NOMO-1 treated with dmso at 0.1 percent for 144 hours (cell line): ENCODE measurements around the gene DCST1.

Experiments used
- DNase-seq: peaks from one replicate; lab custom pipeline; 2025; ENCODE audit not compliant: unreplicated experiment; lab: John Stamatoyannopoulos, UW

Gene DCST1

DNA sequence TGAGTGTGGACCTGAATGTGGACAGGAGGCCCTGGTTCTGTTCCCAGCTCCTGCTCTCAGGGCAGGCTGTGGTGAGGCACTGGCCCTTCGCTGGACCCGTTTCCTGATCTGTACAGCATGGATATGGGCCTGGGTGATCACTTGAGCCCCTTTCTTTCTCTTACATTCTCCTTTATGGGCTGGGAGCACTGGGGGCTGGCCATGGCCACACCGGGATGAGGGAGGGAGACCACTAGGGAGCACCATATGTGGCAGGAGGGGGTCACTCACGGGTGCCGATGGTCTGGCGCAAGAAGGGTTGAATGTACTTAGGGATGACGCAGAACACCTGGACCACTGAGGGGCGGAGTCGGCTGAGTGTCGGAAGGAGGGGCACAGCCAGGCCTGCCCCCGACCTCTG is 2.7 kb upstream of the DCST1 start:
- no peak for DNase-seq

DNA sequence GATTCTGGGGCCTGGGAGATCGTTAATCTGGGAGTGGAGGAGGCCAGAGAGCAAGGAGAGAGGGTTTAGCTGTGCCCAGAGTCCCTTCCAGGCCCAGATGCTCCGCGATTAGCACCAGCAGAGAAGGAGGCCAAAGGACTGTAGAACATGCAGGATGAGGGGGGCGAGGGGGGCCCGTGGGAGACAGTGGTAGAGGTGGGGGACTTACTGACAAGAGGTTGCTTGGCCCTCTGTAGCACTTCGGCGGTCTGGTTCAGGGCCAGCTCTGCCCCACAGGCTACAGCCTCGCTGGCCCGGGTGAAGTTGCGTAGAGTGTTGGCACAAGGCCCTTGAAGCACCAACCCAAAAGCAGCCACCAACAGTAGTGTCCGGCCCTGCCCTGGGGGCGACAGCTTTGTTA is 738 bp upstream of the DCST1 start:
- DNase-seq: no peak

DNA sequence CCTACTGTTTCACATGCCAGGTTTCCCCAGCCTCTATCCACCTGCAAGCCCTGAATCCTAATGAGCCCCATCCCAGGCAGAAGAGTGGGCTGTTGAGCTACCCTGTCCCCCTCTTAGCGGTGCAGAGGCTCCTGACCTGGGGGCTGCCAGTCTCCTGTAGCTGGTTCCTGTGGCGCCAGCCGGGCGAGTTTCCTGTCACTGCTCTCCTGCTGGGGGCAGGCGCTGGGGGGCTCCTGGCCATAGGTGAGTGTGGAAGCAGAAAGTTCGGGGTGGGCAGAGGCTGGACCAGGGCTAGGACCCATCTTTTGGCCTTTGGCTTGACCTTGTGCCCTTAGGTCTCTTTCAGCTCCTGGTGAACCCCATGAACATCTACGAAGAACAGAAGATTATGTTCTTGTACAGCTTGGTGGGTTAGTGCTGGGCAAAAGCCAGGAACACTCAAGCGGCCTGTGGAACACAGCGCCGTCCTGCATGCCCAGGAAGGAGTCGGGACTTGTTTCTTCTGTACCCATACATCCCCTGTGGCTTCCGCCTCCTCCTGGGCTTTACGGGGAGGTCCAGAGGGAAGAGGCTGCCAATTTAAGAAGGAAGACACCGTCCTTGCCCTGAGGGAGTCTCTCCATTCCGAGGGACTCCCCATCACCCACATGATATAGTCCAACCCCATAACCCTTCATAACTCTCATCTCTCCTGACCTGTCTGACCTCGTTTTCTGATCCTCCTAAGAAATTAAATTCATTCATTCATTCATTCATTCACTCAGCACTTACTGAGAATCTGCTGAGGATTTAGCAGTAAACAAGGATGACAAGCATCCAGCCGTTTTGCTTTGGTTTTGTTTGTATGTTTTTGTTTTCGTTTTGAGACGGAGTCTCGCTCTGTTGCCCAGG is 939 bp downstream of the DCST1 start:
- no peak for DNase-seq

DNA sequence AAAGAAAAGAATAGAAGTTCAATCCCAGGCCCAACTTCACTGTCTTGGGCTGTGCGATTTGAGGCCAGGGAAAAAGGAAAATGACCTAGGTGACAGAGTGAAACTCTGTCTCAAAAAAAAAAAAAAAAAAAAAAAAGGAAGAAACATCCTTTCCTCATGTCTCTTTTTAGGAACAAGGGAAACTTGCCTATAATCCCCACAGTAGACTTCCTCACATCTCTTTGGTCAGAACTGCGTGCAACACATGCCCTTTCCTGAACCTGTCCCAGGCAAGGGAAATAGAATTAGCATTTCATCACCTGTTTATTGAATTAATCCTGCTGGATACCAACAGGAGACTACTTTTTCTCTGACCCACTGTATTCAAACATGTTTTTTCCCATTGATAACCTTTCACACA is 2.3 kb downstream of the DCST1 start:
- no peak for DNase-seq

DNA sequence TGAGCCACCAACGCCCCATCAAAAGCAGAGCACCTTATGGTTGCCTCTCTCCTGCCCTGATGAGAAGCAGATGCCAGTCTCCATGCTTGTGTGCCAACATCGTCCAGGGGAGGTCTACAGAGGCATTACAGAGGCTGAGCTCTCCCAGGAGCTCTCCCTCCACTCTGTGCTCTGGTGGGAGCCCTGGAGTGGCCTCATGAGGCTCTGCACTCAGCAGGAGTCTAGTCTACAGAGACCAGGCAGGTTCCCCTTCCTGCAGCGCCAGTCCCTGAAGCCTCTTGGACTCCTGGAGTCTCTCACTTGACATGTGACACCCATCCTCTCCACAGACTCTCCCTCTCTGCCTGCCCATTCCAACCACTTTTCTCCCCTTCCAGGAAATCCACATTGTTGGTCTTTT is 3.4 kb downstream of the DCST1 start:
- DNase-seq: no peak

DNA sequence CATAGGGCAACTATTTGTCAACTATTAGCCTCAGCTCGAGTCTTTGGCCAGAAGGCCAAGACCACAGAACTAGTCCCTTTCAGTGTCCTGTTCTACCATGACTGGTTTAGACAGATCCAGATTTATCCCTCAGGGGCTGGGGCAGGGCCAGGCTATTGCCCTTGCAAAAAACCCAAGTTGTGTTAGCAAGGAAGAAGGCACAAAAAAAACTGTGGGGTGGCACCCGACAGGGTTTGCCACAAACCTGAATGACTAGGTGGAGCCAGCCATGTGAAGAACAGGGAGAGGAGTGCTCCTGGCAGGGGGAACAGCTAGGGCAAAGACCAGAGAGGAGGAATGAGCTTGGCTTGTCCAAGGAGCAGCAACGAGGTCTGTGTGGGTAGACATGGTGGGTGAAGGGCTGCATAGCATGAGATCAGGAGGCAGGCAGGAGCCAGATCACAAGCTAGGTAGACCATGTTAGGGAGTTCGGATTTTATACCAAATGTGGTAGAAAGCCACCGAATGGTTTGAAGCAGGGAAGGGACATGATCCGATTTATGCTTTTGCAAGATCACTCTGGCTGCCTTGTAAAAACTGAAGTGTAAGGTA is 4.3 kb downstream of the DCST1 start:
- no peak for DNase-seq

DNA sequence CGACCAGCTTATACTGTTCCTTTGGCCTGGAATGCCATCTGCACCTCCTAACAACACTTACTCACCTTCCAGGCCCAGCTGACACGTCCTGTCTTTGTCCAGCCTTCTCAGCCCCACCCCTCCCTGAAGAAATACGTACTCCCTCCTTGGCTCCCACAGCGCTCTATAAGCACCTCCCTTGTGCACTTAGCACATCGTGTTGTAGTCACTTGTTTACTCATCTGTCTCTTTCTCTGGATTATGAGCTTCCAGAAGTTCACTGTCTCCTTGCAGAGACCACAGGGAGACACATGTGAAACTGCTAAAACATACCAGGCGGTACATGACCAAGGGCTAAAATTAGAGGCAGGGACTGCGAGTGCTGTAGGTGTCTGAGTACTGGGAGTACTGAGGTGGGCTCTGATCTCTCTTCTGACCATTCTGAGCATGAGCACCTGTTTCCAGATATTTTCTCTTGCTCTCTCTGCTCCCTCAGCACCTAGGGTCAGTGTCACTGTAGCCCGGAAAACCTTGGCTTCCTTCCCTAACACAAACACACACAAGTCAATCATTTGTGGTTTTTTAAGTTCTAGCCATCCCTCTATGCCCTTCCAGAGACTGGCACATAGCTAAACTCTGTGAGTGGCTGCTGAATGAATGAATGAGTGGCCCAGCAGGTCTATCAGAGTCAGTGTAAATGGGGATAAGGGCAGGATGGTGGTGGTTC is 5.1 kb downstream of the DCST1 start:
- no peak for DNase-seq

DNA sequence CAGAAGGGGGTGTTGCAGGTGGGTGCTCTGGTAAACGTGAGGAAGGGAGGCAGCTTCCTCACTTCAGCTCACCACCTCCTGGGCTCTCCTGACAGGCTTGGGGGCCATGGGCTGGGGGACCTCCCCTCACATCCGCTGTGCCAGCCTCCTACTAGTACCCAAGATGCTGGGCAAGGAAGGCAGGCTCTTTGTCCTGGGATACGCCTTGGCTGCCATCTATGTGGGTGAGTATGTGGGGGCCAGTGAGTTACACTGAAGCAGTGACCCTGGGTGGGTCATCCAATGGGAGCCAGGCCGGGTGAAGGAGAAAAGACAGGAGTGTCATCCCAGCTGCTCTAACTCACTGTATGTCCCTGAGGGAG is 5.7 kb downstream of the DCST1 start:
- DNase-seq: no peak

DNA sequence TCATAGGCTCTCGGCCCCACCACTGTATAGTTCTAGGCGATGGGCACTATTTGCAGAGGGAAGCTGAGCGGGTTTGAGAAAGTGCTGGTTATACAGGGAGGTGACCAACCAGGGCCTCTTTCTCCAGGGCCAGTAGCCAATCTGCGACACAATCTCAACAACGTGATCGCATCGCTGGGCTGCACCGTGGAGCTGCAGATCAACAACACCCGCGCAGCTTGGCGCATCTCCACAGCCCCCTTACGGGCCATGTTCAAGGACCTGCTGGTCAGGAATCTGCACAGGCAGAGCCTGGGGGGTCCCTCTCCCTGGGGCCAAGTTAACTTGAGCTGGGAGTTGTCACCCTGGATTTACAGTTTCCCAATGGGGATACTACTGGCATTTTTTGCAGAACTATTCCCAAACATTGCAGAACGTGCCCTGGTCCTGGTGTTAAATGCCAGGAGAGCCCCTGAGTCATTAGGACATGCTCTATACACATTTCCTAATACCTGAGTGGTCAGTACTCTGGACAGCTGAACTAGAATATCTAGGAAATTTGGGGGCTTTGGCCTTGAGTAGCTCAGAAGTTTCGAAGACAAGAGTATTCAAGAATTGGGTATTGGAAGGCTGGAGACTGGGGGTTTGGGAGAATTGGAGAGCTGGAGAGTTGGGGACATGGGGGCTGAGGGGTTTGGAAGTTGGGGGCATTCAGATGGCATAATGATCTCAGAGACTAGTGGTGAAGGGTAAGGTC is 6.9 kb downstream of the DCST1 start:
- DNase-seq: no peak

DNA sequence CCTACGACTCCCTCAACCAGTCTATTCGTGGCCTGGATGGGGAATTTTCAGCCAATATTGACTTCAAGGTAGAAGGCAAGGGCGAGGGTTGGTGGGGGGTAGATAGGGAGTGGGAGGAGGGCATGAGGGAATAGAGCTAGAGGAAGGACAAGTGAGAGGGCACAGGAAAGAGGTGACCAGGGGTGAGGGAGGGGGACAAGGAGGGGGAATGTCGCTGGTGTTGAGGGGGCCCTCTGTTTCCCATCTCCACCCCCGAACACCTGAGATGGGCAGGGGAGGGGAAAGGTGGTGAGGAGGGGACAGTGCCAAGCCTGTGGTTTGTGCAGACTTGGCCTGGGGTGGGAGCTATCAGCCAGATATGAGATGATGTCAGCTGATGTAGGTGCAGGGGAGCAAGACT is 9.2 kb downstream of the DCST1 start:
- DNase-seq: no peak

DNA sequence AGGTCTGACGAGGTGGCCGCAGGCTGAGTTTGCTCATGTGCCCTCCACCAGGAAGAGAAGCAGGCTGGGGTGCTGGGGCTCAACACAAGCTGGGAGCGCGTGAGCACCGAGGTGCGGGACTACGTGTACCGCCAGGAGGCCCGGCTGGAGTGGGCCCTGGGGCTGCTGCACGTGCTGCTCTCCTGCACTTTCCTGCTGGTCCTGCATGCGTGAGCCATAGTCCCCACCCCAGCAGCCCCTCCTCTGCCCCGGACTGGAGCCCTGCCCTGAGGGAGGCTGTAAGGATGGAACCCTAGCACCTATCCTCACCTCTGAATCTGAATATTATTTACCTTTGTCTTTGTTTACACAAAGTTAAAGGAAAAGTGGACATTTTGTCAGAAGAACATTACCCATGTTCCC is 9.7 kb downstream of the DCST1 start:
- DNase-seq: no peak

DNA sequence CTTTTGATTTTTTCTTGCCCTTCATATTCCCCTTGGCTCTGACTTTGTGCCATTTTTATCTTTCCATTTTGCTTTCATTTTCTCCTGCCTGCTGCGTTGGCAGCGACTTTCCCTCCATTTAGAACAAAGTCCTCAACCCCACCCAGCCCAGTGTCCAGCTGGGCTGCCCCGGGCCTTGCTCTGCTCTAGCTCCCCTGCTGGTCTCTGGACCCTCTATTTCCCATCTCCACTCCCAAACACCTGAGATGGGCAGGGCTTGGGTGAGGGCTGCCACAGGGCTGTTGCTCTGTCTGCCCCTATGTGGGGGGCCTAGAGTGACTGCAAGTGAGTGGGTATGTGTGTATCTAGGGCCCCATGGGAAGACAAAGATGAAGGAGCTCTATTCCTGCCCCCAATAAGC is 10.2 kb downstream of the DCST1 start:
- no peak for DNase-seq

DNA sequence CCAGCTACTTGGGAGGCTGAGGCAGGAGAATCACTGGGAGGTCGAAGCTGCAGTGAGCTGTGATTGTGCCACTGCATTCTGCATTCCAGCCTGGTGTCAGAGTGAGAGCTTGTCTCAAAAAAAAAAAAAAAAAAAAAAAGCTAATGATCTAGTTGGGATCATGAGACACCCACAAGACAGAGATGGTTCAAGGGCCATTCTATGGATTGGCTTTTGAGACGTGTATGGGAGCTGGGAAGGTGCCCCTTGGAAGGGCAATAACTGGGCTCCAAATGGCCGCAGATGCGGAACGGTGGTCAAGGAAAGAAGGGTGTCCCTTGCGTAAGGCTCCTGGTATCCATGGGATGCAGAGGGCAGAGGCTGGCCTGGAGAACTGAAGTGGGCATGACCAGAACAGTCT is 10.7 kb downstream of the DCST1 start:
- no peak for DNase-seq

DNA sequence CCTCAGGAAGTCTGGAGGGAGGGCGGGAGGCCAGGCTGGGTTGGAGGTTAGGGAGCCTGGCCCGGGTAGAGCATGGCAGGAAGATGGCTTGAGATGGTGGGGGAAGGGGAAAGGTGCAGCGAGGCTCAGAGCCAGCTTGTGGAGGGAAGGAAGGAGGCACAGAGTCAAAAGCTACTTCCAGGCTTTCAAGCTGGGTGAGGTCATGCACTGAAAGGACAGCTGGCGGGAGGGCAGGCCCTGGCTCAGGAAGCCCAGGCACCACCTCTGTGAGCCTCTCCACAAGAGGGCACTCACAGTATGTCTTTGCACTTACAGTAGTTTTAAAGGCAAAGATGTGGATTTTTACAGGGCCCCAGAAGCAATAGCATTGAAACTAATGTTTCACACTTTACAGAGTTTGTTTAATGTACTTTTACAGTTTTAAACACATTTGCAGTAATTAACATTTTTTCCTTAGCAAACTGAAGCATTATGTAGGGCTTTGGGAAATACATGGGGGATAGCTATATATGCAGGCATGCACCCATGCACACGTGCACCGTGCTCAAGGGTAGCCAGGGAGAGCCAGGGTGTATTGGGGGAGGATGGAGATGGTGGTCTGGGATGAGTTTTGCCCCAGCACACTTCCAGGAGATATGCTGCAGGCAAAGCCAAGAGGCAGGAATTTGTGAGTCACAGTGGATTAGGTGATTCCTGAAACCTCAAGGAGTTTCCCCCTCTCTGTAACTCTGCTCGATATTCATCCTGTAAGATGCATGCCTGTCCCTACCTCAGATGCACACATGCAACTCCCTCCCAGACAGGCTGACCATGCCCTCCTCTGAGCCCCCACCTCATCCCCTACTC is 11.4 kb downstream of the DCST1 start:
- peak; percentile 37 for DNase-seq

DNA sequence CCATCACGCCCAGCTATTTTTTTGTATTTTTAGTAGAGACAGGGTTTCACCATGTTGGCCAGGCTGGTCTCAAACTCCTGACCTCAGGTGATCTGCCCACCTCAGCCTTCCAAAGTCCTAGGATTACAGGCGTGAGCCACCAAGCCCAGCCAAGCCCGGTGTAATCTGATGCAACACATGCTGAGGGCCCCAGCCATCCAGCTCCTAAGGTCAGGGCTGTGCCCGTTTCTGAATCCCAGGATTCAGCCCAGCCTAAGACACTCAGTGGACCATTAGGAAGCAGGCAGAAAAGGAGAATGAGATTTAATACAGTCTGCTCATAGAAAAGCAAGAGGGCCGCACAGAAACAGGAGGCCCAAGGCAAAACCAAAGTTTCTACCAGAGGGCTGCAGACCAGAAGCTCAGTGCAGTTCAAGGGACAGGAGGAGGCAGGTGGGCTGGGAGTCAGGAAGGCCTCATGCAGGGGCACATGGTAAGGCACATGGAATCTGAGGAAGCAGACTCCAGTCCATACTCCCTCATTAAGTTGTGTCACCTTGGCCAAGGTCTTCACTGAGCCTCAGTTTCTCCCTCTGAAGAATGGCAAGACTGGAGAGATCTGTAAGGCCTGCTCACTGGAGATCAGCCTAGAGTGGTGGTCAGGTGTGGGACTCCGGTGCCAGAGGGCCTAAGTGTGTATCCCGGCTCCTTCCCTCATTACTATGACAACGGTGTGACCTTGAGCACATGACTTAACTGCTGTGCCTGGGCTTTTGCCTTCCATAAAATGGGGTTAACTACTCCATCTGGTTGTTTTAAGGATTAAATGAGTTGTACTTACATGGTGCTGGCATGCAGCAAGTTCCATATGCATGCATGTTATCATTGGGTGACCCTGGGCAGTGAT is 15.1 kb downstream of the DCST1 start:
- no peak for DNase-seq

DNA sequence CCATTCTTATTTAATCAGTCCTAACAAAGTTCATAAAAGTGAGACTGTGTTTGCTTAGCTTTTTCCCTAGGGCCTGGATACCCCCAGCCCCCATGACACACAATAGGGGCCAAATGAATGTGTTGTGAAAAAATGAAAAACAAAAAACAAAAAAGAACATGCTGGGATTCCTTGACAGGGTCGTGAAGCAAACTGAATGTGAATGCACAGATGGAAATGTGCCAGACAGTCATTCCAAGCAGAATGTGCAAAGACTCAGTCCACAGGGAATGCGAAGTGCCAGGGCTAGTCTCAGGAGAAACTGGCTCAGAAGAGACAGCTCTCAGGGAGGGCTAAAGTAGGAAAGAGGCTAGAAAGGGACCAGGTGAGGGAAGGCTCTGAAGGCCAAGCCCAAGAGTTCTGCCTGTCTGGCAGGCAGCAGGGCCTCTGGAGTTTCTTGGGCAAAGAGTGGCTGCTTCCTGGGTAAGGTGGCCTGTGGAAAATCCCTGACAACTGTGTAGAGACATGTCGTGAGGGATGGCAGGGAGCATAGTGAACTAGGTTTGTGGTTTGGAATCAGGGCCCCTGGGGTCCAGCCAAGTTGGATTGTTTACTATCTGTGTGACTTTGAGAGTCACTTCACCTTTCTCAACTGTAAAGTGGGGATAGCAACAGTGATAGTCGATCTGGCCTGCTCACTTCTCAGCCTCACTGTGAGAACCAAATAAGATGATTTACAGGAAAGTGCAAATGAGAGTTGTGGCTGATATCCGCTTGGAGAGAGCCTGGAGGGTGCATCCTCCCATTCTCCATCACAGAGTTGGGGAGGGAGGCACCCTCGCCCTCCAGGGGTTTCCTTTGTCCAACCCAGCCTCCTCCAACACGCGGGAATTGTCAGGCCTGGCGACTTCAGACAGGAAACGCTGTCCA is 16.3 kb downstream of the DCST1 start:
- DNase-seq: no peak

DNA sequence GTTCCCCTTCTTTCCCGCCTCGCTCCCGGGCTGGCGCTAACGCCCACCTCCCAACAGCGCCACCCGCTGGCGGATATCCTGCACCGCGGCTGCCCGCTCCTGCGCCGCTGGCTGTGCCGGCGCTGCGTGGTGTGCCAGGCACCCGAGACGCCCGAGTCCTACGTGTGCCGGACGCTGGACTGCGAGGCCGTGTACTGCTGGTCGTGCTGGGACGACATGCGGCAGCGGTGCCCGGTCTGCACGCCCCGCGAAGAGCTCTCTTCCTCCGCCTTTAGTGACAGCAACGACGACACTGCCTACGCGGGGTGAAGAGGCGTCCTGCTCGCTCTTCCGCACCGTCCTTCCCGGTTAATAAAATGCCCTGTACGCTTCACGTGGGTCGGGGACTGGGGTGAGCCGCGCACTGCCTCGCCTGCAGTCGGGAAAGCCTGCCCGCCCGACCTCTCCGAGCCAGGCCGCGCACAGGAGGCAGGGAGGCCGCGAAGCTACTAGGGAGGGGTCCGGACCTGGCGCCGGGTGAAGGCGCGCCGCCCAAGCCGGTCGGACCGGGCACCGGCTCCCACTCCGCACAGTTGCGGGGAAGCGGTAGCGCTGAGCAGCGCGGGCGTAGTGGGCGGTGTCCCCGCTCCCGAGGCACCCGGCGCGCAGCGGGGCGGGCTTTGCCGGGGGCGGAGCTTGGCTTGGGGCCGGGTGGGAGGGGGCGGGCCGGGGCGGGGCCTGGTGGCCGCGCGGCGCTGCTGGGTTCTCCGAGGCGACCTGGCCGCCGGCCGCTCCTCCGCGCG is 17.1 kb downstream of the DCST1 start, which contains the start of gene ADAM15:
Gene ADAM15 (plus strand): TSS at position 757 of the 782 bp plus-strand sequence. CDS start 71 bp downstream, outside the sequence.
- peak; percentile 72 for DNase-seq

DNA sequence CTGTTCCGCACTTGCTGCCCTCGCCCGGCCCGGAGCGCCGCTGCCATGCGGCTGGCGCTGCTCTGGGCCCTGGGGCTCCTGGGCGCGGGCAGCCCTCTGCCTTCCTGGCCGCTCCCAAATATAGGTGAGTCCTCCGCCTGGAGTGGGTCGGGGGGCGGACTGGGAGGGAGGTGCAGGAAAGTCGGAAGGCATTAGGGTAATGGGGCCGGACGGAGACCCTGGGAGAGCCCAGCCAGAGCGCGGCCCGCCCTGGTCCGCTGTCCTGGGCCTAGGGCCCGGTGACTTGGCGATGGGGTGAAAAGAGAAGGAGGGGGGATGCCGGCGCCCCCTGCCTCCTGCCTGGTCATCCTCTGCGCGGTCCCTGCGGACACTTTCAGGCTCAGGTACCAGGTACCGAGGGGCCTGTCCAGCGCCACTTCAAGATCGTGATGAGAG is 17.7 kb downstream of the DCST1 start:
- DNase-seq: no peak
